LoVo (cell line): ENCODE measurements around the gene TP53TG3B.
"Not testable (repeated sequence)": the region's sequence is repeated elsewhere in the genome, so short reads cannot be mapped to it uniquely, and the experiment has no call there.

ENCODE experiments used
- DNase-seq: peaks from one replicate; pipeline ENCODE4 v3.0.0-alpha.2; 2016; ENCODE audit warnings: low spot score

The TP53TG3B gene, protein sequence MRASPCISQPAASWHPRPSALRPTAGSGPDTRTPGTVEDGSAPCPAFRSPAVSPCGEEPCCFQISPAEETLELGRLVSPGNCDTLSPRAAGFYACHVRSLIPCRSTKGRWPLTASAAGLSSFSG

DNA sequence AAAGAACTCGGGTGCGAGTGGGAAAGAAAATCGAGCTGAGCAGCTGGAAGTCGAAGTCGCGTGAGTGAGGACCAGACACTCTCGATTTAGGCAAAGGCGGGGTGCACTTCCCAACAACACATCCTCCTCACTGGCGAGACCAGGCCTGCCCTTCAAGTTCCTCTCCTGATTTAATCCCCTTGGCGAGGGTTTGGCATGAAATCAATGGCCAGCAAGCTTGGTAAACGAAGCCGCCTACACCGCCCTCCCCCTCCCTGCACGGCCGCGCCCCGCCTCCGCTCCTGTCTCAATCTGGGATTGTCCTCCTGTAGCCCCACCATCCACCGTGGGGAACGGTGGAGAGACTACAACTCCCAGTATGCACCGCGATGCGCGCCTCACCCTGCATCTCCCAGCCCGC lies at the start of gene TP53TG3B:
Gene TP53TG3B, plus strand, starts transcription at position 301 of the 400 bp plus-strand sequence. Its CDS starts 68 bp downstream, at position 369.
- DNase-seq = not testable (repeated sequence)

DNA sequence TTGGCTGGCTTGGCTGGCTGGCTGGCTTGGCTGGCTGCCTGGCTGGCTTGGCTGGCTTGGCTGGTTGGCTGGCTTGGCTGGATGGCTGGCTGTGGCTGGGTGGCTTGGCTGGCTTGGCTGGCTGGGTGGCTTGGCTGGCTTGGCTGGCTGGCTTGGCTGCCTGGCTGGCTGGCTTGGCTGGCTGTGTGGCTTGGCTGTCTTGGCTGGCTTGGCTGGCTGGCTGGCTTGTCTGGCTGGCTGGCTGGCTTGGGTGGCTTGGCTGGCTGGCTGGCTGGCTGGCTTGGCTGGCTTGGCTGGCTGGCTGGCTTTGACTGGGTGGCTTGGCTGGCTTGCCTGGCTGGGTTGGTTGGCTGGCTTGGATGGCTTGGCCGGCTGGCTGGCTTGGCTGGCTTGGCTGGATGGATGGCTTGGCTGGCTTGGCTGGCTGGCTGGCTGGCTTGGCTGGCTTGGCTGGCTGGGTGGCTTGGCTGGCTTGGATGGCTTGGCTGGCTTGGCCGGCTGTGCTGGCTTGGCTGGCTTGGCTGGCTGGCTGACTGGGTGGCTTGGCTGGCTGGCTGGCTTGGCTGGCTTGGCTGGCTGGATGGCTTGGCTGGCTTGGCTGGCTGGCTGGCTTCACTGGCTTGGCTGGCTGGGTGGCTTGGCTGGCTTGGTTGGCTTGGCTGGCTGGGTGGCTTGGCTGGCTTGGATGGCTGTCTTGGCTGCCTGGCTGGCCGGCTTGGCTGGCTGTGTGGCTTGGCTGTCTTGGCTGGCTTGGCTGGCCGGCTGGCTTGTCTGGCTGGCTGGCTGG lies 24.2 kb upstream of the TP53TG3B start:
- not testable (repeated sequence) for DNase-seq

GRCh38 chr16:33337627-33338542 lies 22.8 kb upstream of the TP53TG3B start:
- DNase-seq = not testable (repeated sequence)

- DNase-seq = not testable (repeated sequence)
Observed at GRCh38 chr16:33338543-33338951, 22.1 kb upstream of the TP53TG3B start.

GRCh38 chr16:33339093-33340061 lies 21.3 kb upstream of the TP53TG3B start:
- DNase-seq = peak; percentile 0
